ENCODE data around the gene NRXN2. TPM values are rescaled to one million over a fixed set of nuclear protein-coding genes. Genes with fewer than 3 reads are reported as not detected.

The NRXN2 gene
- total and polyA plus RNA-seq, 2 experiments from 2014 or later = 1.1 to 5.6 TPM

DNA sequence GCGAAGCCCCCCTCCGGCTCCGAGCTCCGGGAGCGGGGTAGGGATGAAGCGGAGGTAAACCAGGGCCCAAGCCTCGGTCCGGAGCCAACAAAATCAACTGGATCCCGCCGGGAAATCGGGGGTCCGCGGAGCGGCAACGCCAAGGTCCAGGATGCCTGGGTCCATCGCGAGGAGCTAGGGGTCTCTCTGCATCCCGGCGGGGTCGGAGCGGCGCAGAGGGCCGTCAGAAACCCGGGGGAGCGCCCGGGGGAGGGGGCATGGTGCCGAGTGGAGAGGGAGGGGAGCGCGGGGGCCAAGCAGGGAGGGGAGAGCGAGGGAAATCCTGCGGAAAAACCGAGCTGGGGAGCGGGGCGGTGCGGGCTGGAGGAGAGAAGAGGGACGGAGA, 80.1 kb downstream of the NRXN2 start:
- no peak for DNase-seq
- TF ChIP-seq EZH2phosphoT487 (IDR thresholded peaks at IDR 0.05; ENCODE audit: insufficient read depth, low read depth) = peak; percentile 47; the same call in 1 of the 2 replicates
- peak; percentile 10 for TF ChIP-seq EZH2 (IDR thresholded peaks at IDR 0.05; ENCODE audit: insufficient read depth, poor library complexity, severe bottlenecking)
- H3K27me3 ChIP-seq (replicated peaks; ENCODE audit: insufficient read depth) = peaks cover 71% of the 10 kb centered on the region

DNA sequence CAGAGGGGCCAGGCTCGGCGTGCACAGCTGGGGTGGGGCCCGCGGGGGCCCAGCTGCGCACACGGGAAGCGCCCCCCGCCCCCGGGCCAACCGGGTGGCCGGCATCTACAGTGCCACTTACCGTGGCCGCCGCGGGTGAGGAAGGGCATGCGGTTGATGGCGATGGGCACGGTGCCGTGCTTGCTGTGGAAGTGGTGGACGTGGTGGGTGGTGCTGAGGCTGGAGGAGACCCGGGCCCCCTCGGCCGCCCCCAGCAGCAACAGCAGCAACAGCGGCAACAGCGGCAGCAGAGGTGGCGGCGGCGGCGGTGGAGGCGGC, 80.6 kb downstream of the NRXN2 start:
- Histone ChIP-seq H3K4me1 (ENCODE audit: insufficient read depth) (no peaks in the 10 kb centered on the region), H3K79me2 (ENCODE audit: insufficient read depth) (no peaks in the 10 kb centered on the region), H3K9ac (no peak overlapping the region), H3K4me2 (ENCODE audit: unreplicated experiment) (no peak overlapping the region), H4K20me1 (ENCODE audit: insufficient read depth) (no peaks in the 10 kb centered on the region), H3K4me3 (no peak overlapping the region), H3K9me3 (ENCODE audit: low read depth) (no peaks in the 10 kb centered on the region), H3K27ac (no peak overlapping the region), H3K36me3 (ENCODE audit: low read depth) (no peaks in the 10 kb centered on the region), H3K9me2 (ENCODE audit: insufficient read depth) (no peaks in the 10 kb centered on the region), H2AFZ (no peak overlapping the region), H3F3A (ENCODE audit: insufficient read depth) (no peaks in the 10 kb centered on the region), H3K27me3 (replicated peaks; ENCODE audit: insufficient read depth) (peaks cover 69% of the 10 kb centered on the region)
- in situ Hi-C loops (cut with MboI) = no loop called here
- TF ChIP-seq EZH2phosphoT487 (IDR thresholded peaks at IDR 0.05; ENCODE audit: insufficient read depth, low read depth) = 0 out of 2 replicates have a peak, but pooled peaks have one; percentile 0
- TF ChIP-seq EZH2 (IDR thresholded peaks at IDR 0.05; ENCODE audit: insufficient read depth, poor library complexity, severe bottlenecking) = no peak
- WGBS, 2 experiments (ENCODE audit: low coverage in 1 of 2, low lambda C conversion rate in 2 of 2, missing lambda C conversion rate in 2 of 2) = 5 to 7% methylated on average over 17 to 30 of the region's 30 CpGs
- no peak for DNase-seq

More for the DNA sequence above, 80.1 kb downstream of the NRXN2 start:
- Histone ChIP-seq H3K36me3 (ENCODE audit: low read depth) (no peaks in the 10 kb centered on the region), H3K9ac (no peak overlapping the region), H3K4me1 (ENCODE audit: insufficient read depth) (no peaks in the 10 kb centered on the region), H3K79me2 (ENCODE audit: insufficient read depth) (no peaks in the 10 kb centered on the region), H4K20me1 (ENCODE audit: insufficient read depth) (no peaks in the 10 kb centered on the region), H3K27ac (no peak overlapping the region), H3K4me3 (no peak overlapping the region), H3K4me2 (ENCODE audit: unreplicated experiment) (no peak overlapping the region), H2AFZ (no peak overlapping the region), H3F3A (ENCODE audit: insufficient read depth) (no peaks in the 10 kb centered on the region), H3K9me3 (ENCODE audit: low read depth) (no peaks in the 10 kb centered on the region), H3K9me2 (ENCODE audit: insufficient read depth) (no peaks in the 10 kb centered on the region)
- in situ Hi-C loops (cut with MboI) = no loop called here
- 4% methylated on average over 22 to 24 of the region's 36 CpGs for WGBS, 2 experiments (ENCODE audit: low coverage in 1 of 2, low lambda C conversion rate in 2 of 2, missing lambda C conversion rate in 2 of 2)

DNA sequence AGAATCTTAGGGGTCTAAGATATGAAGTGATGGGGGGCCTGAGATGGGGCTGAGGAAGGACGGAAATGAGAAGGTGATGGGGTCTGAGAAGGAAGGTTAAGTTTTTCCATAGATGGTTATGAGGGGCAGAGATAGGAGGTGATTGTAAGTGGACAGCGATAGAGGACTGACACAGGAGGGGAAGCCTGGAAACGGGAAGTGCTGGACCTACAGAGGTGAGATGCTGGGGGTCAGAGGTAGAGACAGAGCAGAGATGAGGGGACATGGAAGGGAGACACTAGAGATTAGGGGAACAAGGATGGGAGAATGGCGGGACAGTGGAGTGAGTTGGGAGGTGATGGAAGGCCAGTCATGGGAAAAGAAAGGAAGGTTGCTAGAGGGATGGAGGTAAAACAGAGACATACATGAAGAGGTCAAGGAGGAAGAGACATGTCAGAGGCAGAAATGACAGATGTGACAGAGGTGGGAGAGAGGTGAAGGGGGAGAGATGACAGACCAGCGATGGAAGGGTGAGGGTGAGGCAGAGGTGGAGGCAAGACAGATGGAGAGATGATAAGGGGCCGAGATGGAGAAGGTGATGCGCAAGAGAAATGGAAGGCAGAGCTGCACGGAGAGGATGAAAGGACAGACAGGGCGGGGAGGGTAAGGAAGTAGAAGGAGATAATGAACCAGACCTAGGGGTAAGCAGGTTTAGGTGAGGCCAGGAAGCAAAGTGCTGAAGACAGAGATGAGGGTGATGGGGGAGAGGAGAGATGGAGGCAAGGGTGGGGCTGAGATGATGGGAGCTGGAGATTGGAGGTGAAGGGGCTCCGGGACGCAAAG, 81.2 kb downstream of the NRXN2 start:
- Histone ChIP-seq H3K4me2 (ENCODE audit: unreplicated experiment) (no peak overlapping the region), H3K9me3 (ENCODE audit: low read depth) (no peaks in the 10 kb centered on the region), H3K9ac (no peak overlapping the region), H3K9me2 (ENCODE audit: insufficient read depth) (no peaks in the 10 kb centered on the region), H3K4me3 (no peak overlapping the region), H3K4me1 (ENCODE audit: insufficient read depth) (no peaks in the 10 kb centered on the region), H3K79me2 (ENCODE audit: insufficient read depth) (no peaks in the 10 kb centered on the region), H3K27ac (no peak overlapping the region), H3K36me3 (ENCODE audit: low read depth) (no peaks in the 10 kb centered on the region), H3K27me3 (replicated peaks; ENCODE audit: insufficient read depth) (peaks cover 68% of the 10 kb centered on the region), H2AFZ (no peak overlapping the region), H3F3A (ENCODE audit: insufficient read depth) (no peaks in the 10 kb centered on the region), H4K20me1 (ENCODE audit: insufficient read depth) (no peaks in the 10 kb centered on the region)
- in situ Hi-C loops (cut with MboI) = no loop called here
- WGBS, 2 experiments (ENCODE audit: low coverage in 1 of 2, low lambda C conversion rate in 2 of 2, missing lambda C conversion rate in 2 of 2) = 30 to 38% methylated on average over 9 to 11 of the region's 11 CpGs
- DNase-seq = no peak
- peak; percentile 76 for TF ChIP-seq EZH2 (IDR thresholded peaks at IDR 0.05; ENCODE audit: insufficient read depth, poor library complexity, severe bottlenecking)
- TF ChIP-seq EZH2phosphoT487 (IDR thresholded peaks at IDR 0.05; ENCODE audit: insufficient read depth, low read depth) = 0 out of 2 replicates have a peak, but pooled peaks have one; percentile 77

DNA sequence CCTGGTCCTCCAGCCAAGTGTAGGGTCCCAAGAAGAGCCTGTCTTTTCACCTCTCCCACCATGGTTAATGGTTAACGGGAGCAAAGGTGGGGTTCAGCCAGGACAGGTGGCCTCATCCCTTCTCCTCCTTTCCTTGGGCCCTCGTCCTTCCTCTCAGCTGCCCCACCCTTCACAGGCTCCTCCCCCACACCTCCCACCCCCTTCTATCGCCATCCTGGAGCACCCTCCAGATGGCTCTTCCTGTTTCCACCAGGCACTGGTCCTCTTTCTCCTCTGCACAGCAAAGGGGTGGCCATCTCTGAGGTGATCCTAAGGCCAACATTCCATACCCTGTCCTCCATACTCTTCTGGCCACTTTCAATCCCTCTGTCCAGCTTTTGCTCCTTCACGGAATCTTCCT, 83.1 kb downstream of the NRXN2 start:
- no peak for TF ChIP-seq EZH2phosphoT487 (IDR thresholded peaks at IDR 0.05; ENCODE audit: insufficient read depth, low read depth)
- TF ChIP-seq EZH2 (IDR thresholded peaks at IDR 0.05; ENCODE audit: insufficient read depth, poor library complexity, severe bottlenecking) = no peak
- Histone ChIP-seq H2AFZ (no peak overlapping the region), H4K20me1 (ENCODE audit: insufficient read depth) (no peaks in the 10 kb centered on the region), H3K9ac (no peak overlapping the region), H3K79me2 (ENCODE audit: insufficient read depth) (no peaks in the 10 kb centered on the region), H3F3A (ENCODE audit: insufficient read depth) (no peaks in the 10 kb centered on the region), H3K4me1 (ENCODE audit: insufficient read depth) (no peaks in the 10 kb centered on the region), H3K27ac (no peak overlapping the region), H3K4me2 (ENCODE audit: unreplicated experiment) (no peak overlapping the region), H3K27me3 (replicated peaks; ENCODE audit: insufficient read depth) (peaks cover 54% of the 10 kb centered on the region), H3K4me3 (no peak overlapping the region), H3K9me2 (ENCODE audit: insufficient read depth) (no peaks in the 10 kb centered on the region), H3K9me3 (ENCODE audit: low read depth) (no peaks in the 10 kb centered on the region), H3K36me3 (ENCODE audit: low read depth) (no peaks in the 10 kb centered on the region)
- in situ Hi-C loops (cut with MboI) = no loop called here
- 58 to 67% methylated on average over 3 to 4 of the region's 4 CpGs for WGBS, 2 experiments (ENCODE audit: low coverage in 1 of 2, low lambda C conversion rate in 2 of 2, missing lambda C conversion rate in 2 of 2)
- no peak for DNase-seq

Measured in GM23248 (cell line).